HEK293 (cell line): ENCODE data around the gene SLC6A16.

Experiments
- CTCF ChIA-PET: fragments of 350-600 bp; formaldehyde crosslinking; extraction: SDS; loops from one replicate; lab custom pipeline; 2021; ENCODE audit warnings: antibody characterized with exemption; lab: Yijun Ruan, JAX
- POLR2A ChIA-PET: fragments of 300-600 bp; formaldehyde crosslinking; extraction: SDS; loops from one replicate; lab custom pipeline; 2020; ENCODE audit warnings: antibody characterized with exemption, inconsistent platforms; lab: Yijun Ruan, JAX
- H3K27ac ChIP-seq: fragments of 200-500 bp; sonication (Bioruptor generic); 2 replicates; pipeline ENCODE4 v1.5.1; 2014; ENCODE audit warnings: low read depth, low read length, control low read depth, inconsistent platforms; ENCODE audit errors: extremely low read depth
- H3K36me3 ChIP-seq, 2 experiments: fragments of 200-500 bp in 1 of 2; sonication (Bioruptor generic) in 1 of 2; 1 replicate in 1 of 2; 2 replicates in 1 of 2; pipeline ENCODE4 v1.5.1; 2014 to 2017; ENCODE audit warnings: inconsistent platforms in 2 of 2, low read length in 2 of 2; ENCODE audit not compliant: control insufficient read depth in 2 of 2, insufficient read depth in 1 of 2
- H3K4me1 ChIP-seq: fragments of 200-500 bp; sonication (Bioruptor generic); 2 replicates; pipeline ENCODE4 v1.5.1; 2014; ENCODE audit warnings: mild to moderate bottlenecking, low read length, inconsistent platforms; ENCODE audit not compliant: control insufficient read depth, insufficient read depth
- H3K4me3 ChIP-seq: 2 replicates; pipeline ENCODE4 v1.5.1; 2011; ENCODE audit warnings: low read depth, mild to moderate bottlenecking, control low read depth, low read length, moderate library complexity
- H3K9me3 ChIP-seq: fragments of 200-500 bp; sonication (Bioruptor generic); 2 replicates; pipeline ENCODE4 v1.5.1; 2014; ENCODE audit warnings: low read depth, low read length, inconsistent platforms; ENCODE audit not compliant: control insufficient read depth, insufficient read depth
- CTCF ChIP-seq: fragments of 450-650 bp; formaldehyde crosslinking; IDR thresholded peaks from 2 replicates; pipeline ENCODE4 v1.5.1; 2016; ENCODE audit warnings: missing biosample characterization, missing genetic modification characterization
- IKZF3 ChIP-seq: fragments of 450-650 bp; IDR thresholded peaks from 2 replicates; pipeline ENCODE4 v1.5.0; 2018; ENCODE audit warnings: missing biosample characterization, mild to moderate bottlenecking, missing genetic modification characterization, moderate library complexity
- REPIN1 ChIP-seq: fragments of 450-650 bp; formaldehyde crosslinking; IDR thresholded peaks from 2 replicates; pipeline ENCODE4 v1.5.1; 2017; ENCODE audit warnings: missing biosample characterization, missing genetic modification characterization, low read depth
- ZBTB1 ChIP-seq: fragments of 450-650 bp; formaldehyde crosslinking; IDR thresholded peaks from 2 replicates; pipeline ENCODE4 v1.5.1; 2016; ENCODE audit warnings: missing biosample characterization, missing genetic modification characterization
- ZBTB17 ChIP-seq: fragments of 450-650 bp; formaldehyde crosslinking; IDR thresholded peaks from 2 replicates; pipeline ENCODE4 v1.5.1; 2016; ENCODE audit warnings: missing biosample characterization, missing genetic modification characterization
- ZBTB7A ChIP-seq: fragments of 450-650 bp; formaldehyde crosslinking; IDR thresholded peaks from 2 replicates; pipeline ENCODE4 v1.5.1; 2016; ENCODE audit warnings: low read depth, missing biosample characterization, missing genetic modification characterization
- ZNF10 ChIP-seq: fragments of 450-650 bp; formaldehyde crosslinking; IDR thresholded peaks from 2 replicates; pipeline ENCODE4 v1.5.1; 2017; ENCODE audit warnings: missing biosample characterization, missing genetic modification characterization
- ZNF184 ChIP-seq: fragments of 450-650 bp; IDR thresholded peaks from 2 replicates; pipeline ENCODE4 v1.5.1; 2018; ENCODE audit warnings: missing biosample characterization, mild to moderate bottlenecking, missing genetic modification characterization
- ZNF335 ChIP-seq: fragments of 450-650 bp; formaldehyde crosslinking; conservative IDR thresholded peaks from 2 replicates; pipeline ENCODE4 v1.5.1; 2016; ENCODE audit warnings: missing biosample characterization, missing genetic modification characterization
- ZNF366 ChIP-seq: fragments of 450-650 bp; formaldehyde crosslinking; conservative IDR thresholded peaks from 2 replicates; pipeline ENCODE4 v1.5.1; 2016; ENCODE audit warnings: missing biosample characterization, missing genetic modification characterization
- ZNF391 ChIP-seq: fragments of 450-650 bp; formaldehyde crosslinking; IDR thresholded peaks from 2 replicates; pipeline ENCODE4 v1.5.1; 2016; ENCODE audit warnings: low read depth, missing biosample characterization, missing genetic modification characterization, borderline replicate concordance
- ZNF426 ChIP-seq: fragments of 450-650 bp; formaldehyde crosslinking; IDR thresholded peaks from 2 replicates; pipeline ENCODE4 v1.5.1; 2017; ENCODE audit warnings: missing biosample characterization, missing genetic modification characterization, mild to moderate bottlenecking, inconsistent platforms, moderate library complexity
- ZNF488 ChIP-seq: fragments of 450-650 bp; formaldehyde crosslinking; IDR thresholded peaks from 2 replicates; pipeline ENCODE4 v1.5.1; 2016; ENCODE audit warnings: missing biosample characterization, missing genetic modification characterization
- ZNF518A ChIP-seq: fragments of 450-650 bp; formaldehyde crosslinking; conservative IDR thresholded peaks from 2 replicates; pipeline ENCODE4 v1.5.1; 2016; ENCODE audit warnings: low read depth, missing biosample characterization, missing genetic modification characterization
- ZNF530 ChIP-seq: fragments of 450-650 bp; formaldehyde crosslinking; IDR thresholded peaks from 2 replicates; pipeline ENCODE4 v1.5.1; 2016; ENCODE audit warnings: low read depth, missing biosample characterization, missing genetic modification characterization
- ZNF639 ChIP-seq: fragments of 450-650 bp; formaldehyde crosslinking; IDR thresholded peaks from 2 replicates; pipeline ENCODE4 v1.5.1; 2016; ENCODE audit warnings: missing biosample characterization, missing genetic modification characterization
- ZNF658 ChIP-seq: fragments of 450-650 bp; formaldehyde crosslinking; IDR thresholded peaks from 2 replicates; pipeline ENCODE4; 2016; ENCODE audit warnings: missing biosample characterization, missing genetic modification characterization
- ZNF777 ChIP-seq: fragments of 450-650 bp; formaldehyde crosslinking; IDR thresholded peaks from 2 replicates; pipeline ENCODE4 v1.5.1; 2017; ENCODE audit warnings: missing biosample characterization, missing genetic modification characterization, borderline replicate concordance
- ZNF843 ChIP-seq: fragments of 450-650 bp; formaldehyde crosslinking; IDR thresholded peaks from 2 replicates; pipeline ENCODE4 v1.5.1; 2016; ENCODE audit warnings: missing biosample characterization, missing genetic modification characterization

The SLC6A16 gene

GRCh38 chr19:49348305-49349189 lies 23.6 kb upstream of the SLC6A16 start:
- TF ChIP-seq ZNF488 (tag by site-specific recombination) (no peak), ZBTB7A (no peak), REPIN1 (tag by site-specific recombination) (no peak), ZNF10 (tag by site-specific recombination) (no peak), ZNF184 (tag by site-specific recombination) (no peak), ZNF658 (tag by site-specific recombination) (no peak), ZNF777 (tag by site-specific recombination) (no peak), ZNF518A (tag by site-specific recombination) (no peak), ZNF335 (tag by site-specific recombination) (no peak), ZNF366 (tag by site-specific recombination) (no peak), ZNF391 (no peak), ZNF639 (tag by site-specific recombination) (no peak), ZNF530 (no peak), ZNF426 (tag by site-specific recombination) (no peak), ZBTB1 (tag by site-specific recombination) (no peak), IKZF3 (tag by site-specific recombination) (no peak)
- ChIA-PET POLR2A (interaction anchor here (1.5 kb wide), 1 partner anchor 13 kb away, joined by 4 read pairs; the partner anchor contains the start of gene TEAD2), CTCF (interaction anchor here (0.6 to 2.0 kb wide), 6 partner anchors 17 to 212 kb away, joined by 3 to 11 read pairs (median 4); no protein-coding TSS in a partner anchor)
- Histone ChIP-seq H3K36me3 (peaks cover 49 to 79% of the 10 kb centered on the region in 2 experiments), H3K4me3 (no peak overlapping the region), H3K4me1 (no peaks in the 10 kb centered on the region), H3K27ac (no peak overlapping the region), H3K9me3 (no peaks in the 10 kb centered on the region)

GRCh38 chr19:49347835-49348234 lies 22.8 kb upstream of the SLC6A16 start:
- no peak for TF ChIP-seq ZNF843 (tag by site-specific recombination)
- TF ChIP-seq CTCF (tag by site-specific recombination): 0 out of 2 replicates have a peak, but pooled peaks have one; percentile 8
- TF ChIP-seq ZBTB17 (tag by site-specific recombination): peak; percentile 82
- H3K27ac ChIP-seq: no peak overlapping the region
- H3K4me3 ChIP-seq: no peak overlapping the region
- H3K36me3 ChIP-seq: peaks cover 51 to 77% of the 10 kb centered on the region in 2 experiments
- POLR2A ChIA-PET: interaction anchor here (1.5 kb wide), 1 partner anchor 14 kb away, joined by 4 read pairs; the partner anchor contains the start of gene TEAD2
- no peaks in the 10 kb centered on the region for H3K9me3 ChIP-seq
- H3K4me1 ChIP-seq: no peaks in the 10 kb centered on the region
- CTCF ChIA-PET: interaction anchor here (0.8 to 2.0 kb wide), 4 partner anchors 16 to 212 kb away, joined by 3 to 11 read pairs (median 4); no protein-coding TSS in a partner anchor
